Keratinocyte (primary cell): ENCODE measurements around the gene DTD1. TPM values are rescaled to one million over a fixed set of nuclear protein-coding genes. Genes with fewer than 3 reads are reported as not detected.

ENCODE experiments used
- DNase-seq: peaks from one replicate; pipeline ENCODE4 v3.0.0-alpha.2; 2011; ENCODE audit warnings: low read depth, missing footprints, low spot score
- FAIRE-seq: peaks from 2 replicates; lab custom pipeline; 2011; peaks lifted over from hg19 to GRCh38; lab: Jason Lieb, UNC
- H2AFZ ChIP-seq: 2 replicates; pipeline ENCODE4 v1.6.0; 2012; ENCODE audit warnings: low read length, control low read depth, inconsistent platforms; ENCODE audit not compliant: control insufficient read depth
- H3K27ac ChIP-seq: 2 replicates; pipeline ENCODE4 v1.5.1; 2011; ENCODE audit warnings: low read length; ENCODE audit not compliant: control insufficient read depth, insufficient read depth
- H3K27me3 ChIP-seq: 3 replicates; pipeline ENCODE4 v1.6.0; 2011; ENCODE audit warnings: low read length; ENCODE audit not compliant: control insufficient read depth, insufficient read depth; ENCODE audit errors: extremely low read depth
- H3K36me3 ChIP-seq, 2 experiments: 2 replicates in 1 of 2; 3 replicates in 1 of 2; pipeline ENCODE4 v1.5.1; 2011; ENCODE audit warnings: low read length in 2 of 2, mild to moderate bottlenecking in 1 of 2; ENCODE audit not compliant: control insufficient read depth in 2 of 2, insufficient read depth in 2 of 2; ENCODE audit errors: extremely low read depth in 1 of 2
- H3K4me1 ChIP-seq: 3 replicates; pipeline ENCODE4 v1.5.1; 2011; ENCODE audit warnings: low read length; ENCODE audit not compliant: control insufficient read depth, insufficient read depth; ENCODE audit errors: extremely low read depth
- H3K4me2 ChIP-seq: 3 replicates; pipeline ENCODE4 v1.6.0; 2011; ENCODE audit warnings: low read depth, low read length; ENCODE audit not compliant: control insufficient read depth, insufficient read depth; ENCODE audit errors: extremely low read depth
- H3K4me3 ChIP-seq, 3 experiments: fragments of 200-600 bp in 1 of 3; sonication (generic) in 1 of 3; 2 replicates in 2 of 3; 3 replicates in 1 of 3; pipeline ENCODE4 v1.5.1; 2011 to 2016; ENCODE audit warnings: low read length in 3 of 3, mild to moderate bottlenecking in 3 of 3, control low read depth in 2 of 3, inconsistent platforms in 1 of 3, low read depth in 1 of 3, mixed read lengths in 1 of 3, mixed run types in 1 of 3, moderate library complexity in 1 of 3; ENCODE audit not compliant: control insufficient read depth in 2 of 3, insufficient read depth in 2 of 3; ENCODE audit errors: extremely low read depth in 1 of 3
- H3K79me2 ChIP-seq: 2 replicates; pipeline ENCODE4 v1.6.0; 2012; ENCODE audit warnings: low read length; ENCODE audit not compliant: control insufficient read depth, insufficient read depth
- H3K9ac ChIP-seq: 3 replicates; pipeline ENCODE4 v1.6.0; 2011; ENCODE audit warnings: low read length; ENCODE audit not compliant: control insufficient read depth, insufficient read depth; ENCODE audit errors: extremely low read depth
- H3K9me1 ChIP-seq: 3 replicates; pipeline ENCODE4 v1.6.0; 2011; ENCODE audit warnings: low read length; ENCODE audit not compliant: control insufficient read depth, insufficient read depth; ENCODE audit errors: extremely low read depth
- H3K9me3 ChIP-seq: 2 replicates; pipeline ENCODE4 v1.5.1; 2012; ENCODE audit warnings: low read depth, low read length; ENCODE audit not compliant: control insufficient read depth
- H4K20me1 ChIP-seq: 3 replicates; pipeline ENCODE4 v1.6.0; 2011; ENCODE audit warnings: low read length; ENCODE audit not compliant: control insufficient read depth, insufficient read depth; ENCODE audit errors: extremely low read depth
- CTCF ChIP-seq, 3 experiments: IDR thresholded peaks in 1 of 3; conservative IDR thresholded peaks in 1 of 3; optimal IDR thresholded peaks in 1 of 3; 2 replicates in 2 of 3; 3 replicates in 1 of 3; pipeline versions ENCODE3 to v1.5.1; 2011; ENCODE audit warnings: low read length in 3 of 3, mild to moderate bottlenecking in 3 of 3, moderate library complexity in 2 of 3, control low read depth in 1 of 3, inconsistent platforms in 1 of 3; ENCODE audit not compliant: insufficient read depth in 2 of 3; ENCODE audit errors: extremely low read depth in 1 of 3
- EZH2 ChIP-seq: IDR thresholded peaks from one replicate; pipeline ENCODE4 v1.6.1; 2012; ENCODE audit warnings: inconsistent platforms, mild to moderate bottlenecking, low read length, moderate library complexity
- dilution Hi-C: fragments of 300-500 bp; cut with MboI; formaldehyde crosslinking; loops from one replicate; pipeline ENCODE4 v1.7.0; 2020; ENCODE audit warnings: low sequenced_read_pairs; ENCODE audit not compliant: extremely low pct_ligation_motif_present
- polyA plus RNA-seq, 5 experiments: library from polyadenylated mRNA; depleted of rRNA in 3 of 5; stranded (reverse) in 3 of 5; stranded (forward) in 1 of 5; unstranded in 1 of 5; fragments of >200 nt; gene quantifications; 1 replicate in 1 of 5; 2 replicates in 3 of 5; 3 replicates in 1 of 5; pipeline versions ENCODE4 v1.2.1 to v1.2.3, GENCODE V29; 2011 to 2012; ENCODE audit warnings: missing spikeins in 2 of 5, low read depth in 1 of 5, low replicate concordance in 1 of 5

DTD1 gene
- polyA plus RNA-seq, 1 donor (not counting 4 experiments of a cell fraction or from before 2014, with no cell fraction given) = 68.3 TPM

GRCh38 chr20:18738055-18738454 lies 150.2 kb downstream of the DTD1 start:
- Histone ChIP-seq H3K27ac (no peak overlapping the region), H3K4me3 (no peak overlapping the region), H3K9me1 (no peaks in the 10 kb centered on the region), H3K9ac (no peak overlapping the region), H4K20me1 (no peaks in the 10 kb centered on the region), H2AFZ (no peak overlapping the region), H3K9me3 (no peaks in the 10 kb centered on the region), H3K4me1 (no peaks in the 10 kb centered on the region), H3K79me2 (no peaks in the 10 kb centered on the region), H3K27me3 (no peaks in the 10 kb centered on the region), H3K36me3 (no peaks in the 10 kb centered on the region), H3K4me2 (no peak overlapping the region)
- dilution Hi-C loops = no loop called here
- no peak for FAIRE-seq
- peak; percentile 9 for DNase-seq
- TF ChIP-seq CTCF (optimal IDR thresholded peaks at IDR 0.05 in 1 of 3, IDR thresholded peaks at IDR 0.05 in 1 of 3, conservative IDR thresholded peaks at IDR 0.05 in 1 of 3; ENCODE audit: extremely low read depth in 1 of 3, insufficient read depth in 2 of 3, low read length in 3 of 3) (no peak), EZH2 (no peak)

GRCh38 chr20:18738888-18739287 lies 151.0 kb downstream of the DTD1 start:
- Histone ChIP-seq H3K4me2 (no peak overlapping the region), H4K20me1 (no peaks in the 10 kb centered on the region), H3K9ac (no peak overlapping the region), H3K27ac (no peak overlapping the region), H2AFZ (no peak overlapping the region), H3K4me1 (no peaks in the 10 kb centered on the region), H3K27me3 (no peaks in the 10 kb centered on the region), H3K9me1 (no peaks in the 10 kb centered on the region), H3K79me2 (no peaks in the 10 kb centered on the region), H3K4me3 (no peak overlapping the region), H3K36me3 (no peaks in the 10 kb centered on the region), H3K9me3 (no peaks in the 10 kb centered on the region)
- no peak for TF ChIP-seq CTCF (optimal IDR thresholded peaks at IDR 0.05 in 1 of 3, IDR thresholded peaks at IDR 0.05 in 1 of 3, conservative IDR thresholded peaks at IDR 0.05 in 1 of 3; ENCODE audit: extremely low read depth in 1 of 3, insufficient read depth in 2 of 3, low read length in 3 of 3)
- no peak for TF ChIP-seq EZH2
- dilution Hi-C loops = no loop called here
- FAIRE-seq (no peak), DNase-seq (no peak)
